Epithelial cell of proximal tubule (primary cell): ENCODE data around the gene AEBP1. TPM values are rescaled to one million over a fixed set of nuclear protein-coding genes. Genes with fewer than 3 reads are reported as not detected.

Experiments
- DNase-seq: peaks from one replicate; pipeline ENCODE4 v3.0.0-alpha.2; 2011; ENCODE audit warnings: low read depth
- H3K4me3 ChIP-seq: 2 replicates; pipeline ENCODE4 v1.5.1; 2011; ENCODE audit warnings: low read depth, mild to moderate bottlenecking, low read length
- CTCF ChIP-seq: conservative IDR thresholded peaks from 2 replicates; pipeline ENCODE4 v1.5.1; 2012; ENCODE audit warnings: low read depth, mild to moderate bottlenecking, low read length
- total RNA-seq: library from RNA; depleted of rRNA; stranded (reverse); fragments of >200 nt; gene quantifications from 2 replicates; pipeline ENCODE4 v1.2.3, GENCODE V29; 2015

AEBP1 gene
- total RNA-seq, 1 donor from 2014 or later = 78.4 TPM

DNA sequence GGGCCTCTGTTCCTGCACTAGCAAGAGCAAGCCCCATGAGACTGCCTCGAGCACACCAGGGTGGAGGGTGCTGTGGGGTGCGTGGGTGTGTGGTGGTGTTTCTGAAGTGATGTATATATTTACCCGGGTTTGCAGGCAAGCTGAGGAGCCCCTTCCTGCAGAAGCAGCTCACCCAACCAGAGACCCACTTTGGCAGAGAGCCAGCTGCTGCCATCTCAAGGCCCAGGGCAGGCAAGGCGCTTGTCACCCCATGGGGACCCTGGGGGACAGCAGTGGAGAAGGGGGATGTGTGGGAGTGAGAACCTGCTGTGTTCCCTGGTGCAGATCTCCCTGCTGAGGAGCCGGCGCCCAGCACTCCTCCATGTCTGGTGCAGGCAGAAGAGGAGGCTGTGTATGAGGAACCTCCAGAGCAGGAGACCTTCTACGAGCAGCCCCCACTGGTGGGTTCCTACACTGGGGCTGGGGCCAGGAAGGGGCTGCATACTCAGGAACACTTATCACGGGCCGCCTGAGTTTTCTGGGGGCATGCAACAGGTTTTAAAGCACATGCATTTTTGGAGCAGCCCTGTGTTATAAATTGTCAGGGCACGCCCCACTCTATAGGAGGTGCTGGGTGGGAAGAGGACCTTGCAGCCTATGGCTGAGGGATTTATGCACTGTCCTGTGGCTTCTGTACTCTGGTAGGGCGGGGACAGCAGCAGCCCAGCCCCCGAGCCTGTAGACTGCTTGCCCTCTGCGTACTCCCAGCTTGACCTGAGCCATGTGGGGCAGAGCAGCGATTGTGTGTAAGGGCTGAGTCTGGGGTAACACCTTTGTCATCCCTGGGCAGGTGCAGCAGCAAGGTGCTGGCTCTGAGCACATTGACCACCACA lies 44.7 kb upstream of the AEBP1 start:
- no peak overlapping the region for H3K4me3 ChIP-seq
- TF ChIP-seq CTCF = no peak
- DNase-seq = no peak

DNA sequence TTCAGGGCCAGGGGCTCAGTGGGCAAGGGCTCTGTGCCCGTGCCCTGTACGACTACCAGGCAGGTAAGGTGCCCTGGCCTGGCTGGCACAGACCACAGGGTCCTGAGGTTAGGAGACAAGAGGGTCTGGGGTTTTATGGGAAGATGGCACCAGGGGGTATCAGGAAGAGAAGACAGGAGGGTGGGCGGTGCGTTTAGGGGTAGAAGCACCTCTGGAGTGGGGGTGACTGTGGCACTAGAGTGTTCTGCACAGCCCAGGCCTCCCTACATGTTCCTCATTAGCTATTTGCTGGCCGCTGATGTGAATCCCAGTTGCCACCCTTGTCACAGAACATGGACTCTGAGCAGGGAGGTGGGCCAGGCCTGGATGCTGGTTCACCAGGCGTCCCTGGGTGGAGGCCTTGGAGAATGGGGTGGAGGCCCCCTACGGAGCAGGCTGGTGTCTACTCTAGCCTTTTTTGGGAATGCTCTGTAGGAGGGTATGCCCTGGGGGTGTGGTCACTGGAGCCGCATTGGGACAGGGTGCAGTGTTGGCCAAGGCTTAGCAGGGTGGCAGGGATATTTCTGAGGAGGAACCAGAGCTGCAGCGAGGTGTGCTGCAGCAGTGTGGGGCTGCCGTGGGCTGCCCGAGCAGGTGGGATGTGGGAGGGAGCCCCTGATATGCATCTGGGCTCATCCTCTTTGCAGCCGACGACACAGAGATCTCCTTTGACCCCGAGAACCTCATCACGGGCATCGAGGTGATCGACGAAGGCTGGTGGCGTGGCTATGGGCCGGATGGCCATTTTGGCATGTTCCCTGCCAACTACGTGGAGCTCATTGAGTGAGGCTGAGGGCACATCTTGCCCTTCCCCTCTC lies 43.8 kb upstream of the AEBP1 start:
- TF ChIP-seq CTCF = no peak
- H3K4me3 ChIP-seq = no peak overlapping the region
- DNase-seq = no peak

- TF ChIP-seq CTCF = no peak
- no peak overlapping the region for H3K4me3 ChIP-seq
- no peak for DNase-seq
Measured at GRCh38 chr7:44060948-44061644, 43.0 kb upstream of the AEBP1 start.

- no peak for TF ChIP-seq CTCF
- H3K4me3 ChIP-seq = no peak overlapping the region
- no peak for DNase-seq
Measured at GRCh38 chr7:44061645-44062179, 42.4 kb upstream of the AEBP1 start.

DNA sequence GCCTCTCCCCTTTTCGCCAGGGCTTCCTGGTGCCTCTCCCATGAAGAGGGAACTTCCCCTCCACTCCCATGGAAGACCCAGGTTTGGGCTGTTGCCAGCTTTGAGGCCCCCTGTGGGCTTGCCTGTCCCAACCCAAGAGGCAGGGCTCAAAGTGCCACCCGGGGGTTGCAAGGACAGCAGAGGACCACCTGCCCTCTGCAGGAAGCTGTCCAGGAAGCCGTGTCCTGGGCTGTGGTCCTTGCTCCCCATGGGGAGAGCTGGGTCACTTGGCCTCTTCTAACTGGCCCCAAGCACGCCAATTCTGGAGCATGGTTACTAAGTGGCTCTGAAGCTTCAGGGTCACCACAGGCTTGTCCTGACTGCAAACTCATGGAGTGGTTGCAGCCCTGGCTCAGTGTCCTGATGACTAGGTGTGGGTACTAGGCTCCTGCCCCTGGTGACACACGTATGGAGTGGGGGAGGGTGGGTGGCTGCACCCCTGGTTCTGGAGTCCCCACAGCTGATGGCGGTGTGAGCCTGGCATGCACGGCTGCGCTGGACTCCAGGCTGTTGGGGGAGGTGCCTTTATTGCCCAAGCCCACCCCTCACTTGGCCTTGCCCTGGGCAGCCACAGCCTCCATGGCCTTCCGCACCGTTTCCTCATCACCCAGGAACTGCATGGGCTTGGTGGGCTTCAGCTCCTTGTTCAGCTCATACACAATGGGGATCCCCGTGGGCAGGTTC lies 41.8 kb upstream of the AEBP1 start:
- DNase-seq = no peak
- no peak for TF ChIP-seq CTCF
- H3K4me3 ChIP-seq = no peak overlapping the region

GRCh38 chr7:44062903-44063295 lies 41.2 kb upstream of the AEBP1 start:
- no peak overlapping the region for H3K4me3 ChIP-seq
- DNase-seq = no peak
- no peak for TF ChIP-seq CTCF
